SIG-M5 (cell line): ENCODE results near the gene TMEM100.

Experiments used
- DNase-seq: peaks from one replicate; lab custom pipeline; 2025; lab: John Stamatoyannopoulos, UW

TMEM100 gene

GRCh38 chr17:55722742-55723487 is at the start of gene TMEM100:
Gene TMEM100 (minus strand): TSS chr17:55722864. CDS start chr17:55721070, 1,794 bp downstream.
- DNase-seq, result no peak

DNA sequence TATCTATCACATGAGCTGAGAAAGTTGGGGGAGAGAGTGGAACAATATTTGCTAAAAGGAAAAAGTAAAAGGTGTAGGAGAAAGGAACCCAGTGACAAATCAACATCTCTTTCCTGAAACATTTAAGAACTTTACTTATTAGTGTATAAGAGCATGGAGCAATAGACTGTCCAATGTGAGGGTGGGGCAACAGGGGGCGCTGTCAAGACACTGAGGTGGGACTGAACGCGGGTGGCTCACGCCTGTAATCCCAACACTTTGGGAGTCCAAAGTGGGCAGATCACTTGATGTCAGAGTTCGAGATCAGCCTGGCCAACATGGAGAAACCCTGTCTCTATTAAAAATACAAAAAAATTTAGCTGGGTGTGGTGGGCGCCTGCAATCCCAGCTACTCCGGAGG is 49.4 kb upstream of the TMEM100 start:
- no peak for DNase-seq

GRCh38 chr17:55770196-55770870 is 47.7 kb upstream of the TMEM100 start:
- no peak for DNase-seq

DNA sequence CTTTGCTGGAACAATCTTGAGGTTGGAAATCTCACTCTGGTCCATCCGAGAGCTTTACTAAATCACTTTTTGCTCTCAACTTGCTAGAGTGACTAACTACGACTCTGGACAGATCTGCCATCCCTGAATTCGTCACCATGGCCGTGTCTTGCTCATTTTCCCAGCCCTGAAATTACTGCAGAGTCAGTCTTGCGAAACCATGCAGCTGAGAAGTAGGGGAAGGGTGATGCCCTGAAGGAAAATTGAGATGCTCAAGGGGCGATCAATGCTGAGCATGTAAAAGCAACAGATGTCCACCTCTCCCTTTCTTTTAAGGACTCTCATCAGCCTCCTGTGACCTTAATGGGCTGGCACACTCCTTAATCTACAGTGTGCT is 46.9 kb upstream of the TMEM100 start:
- no peak for DNase-seq

GRCh38 chr17:55768936-55769624 is 46.4 kb upstream of the TMEM100 start:
- no peak for DNase-seq

DNA sequence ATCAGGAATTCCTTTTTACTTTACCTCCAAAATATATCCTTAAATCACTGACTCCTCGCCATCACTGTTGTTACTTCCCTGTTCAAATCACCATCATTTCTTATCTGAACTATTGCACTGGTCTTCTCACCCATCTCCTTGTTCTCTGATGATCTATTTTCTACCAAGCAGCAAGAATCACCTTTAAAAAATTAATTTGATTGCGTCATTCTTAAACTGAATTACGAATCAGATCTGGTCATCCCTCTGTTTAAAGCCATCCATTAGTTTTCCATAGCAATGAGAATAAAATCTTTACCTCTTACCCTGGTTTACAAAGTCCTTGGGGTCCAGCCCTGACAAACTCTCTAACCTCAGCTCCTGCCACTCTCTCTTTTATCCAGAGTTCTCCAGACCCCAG is 42.8 kb upstream of the TMEM100 start:
- no peak for DNase-seq

- no peak for DNase-seq
Measured at GRCh38 chr17:55764610-55765009, 41.9 kb upstream of the TMEM100 start.

GRCh38 chr17:55763856-55764255 is 41.2 kb upstream of the TMEM100 start:
- no peak for DNase-seq

GRCh38 chr17:55762086-55762858 is 39.6 kb upstream of the TMEM100 start:
- no peak for DNase-seq

- DNase-seq, result no peak
Measured at GRCh38 chr17:55760643-55761355, 38.1 kb upstream of the TMEM100 start.

- DNase-seq, result no peak
Measured at GRCh38 chr17:55758171-55758570, 35.5 kb upstream of the TMEM100 start.

DNA sequence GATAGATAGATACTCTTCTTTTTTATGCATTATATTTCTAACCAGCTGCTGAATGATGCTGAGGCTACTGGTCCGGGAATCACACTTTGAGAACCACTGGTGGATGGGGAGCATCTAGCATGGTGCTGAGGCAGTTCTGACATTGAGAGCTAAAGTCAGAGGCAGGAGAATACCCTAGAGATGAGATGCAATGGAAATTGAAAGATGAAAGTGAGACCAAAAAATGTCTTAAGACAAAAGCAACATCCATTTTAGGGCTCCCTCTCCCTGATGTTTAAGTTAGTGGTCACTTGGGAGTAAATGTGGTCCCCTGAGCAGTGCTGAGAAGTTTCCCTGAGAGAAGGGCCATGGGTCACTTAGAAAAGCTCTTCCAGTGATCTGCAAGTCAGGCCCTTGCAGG is 35.0 kb upstream of the TMEM100 start:
- DNase-seq, result no peak

GRCh38 chr17:55756689-55757088 is 34.0 kb upstream of the TMEM100 start:
- no peak for DNase-seq

- no peak for DNase-seq
Measured at GRCh38 chr17:55751720-55752250, 29.1 kb upstream of the TMEM100 start.

- no peak for DNase-seq
Measured at GRCh38 chr17:55750750-55751657, 28.3 kb upstream of the TMEM100 start, which contains the start of gene PCTP. Gene PCTP (plus strand): TSS chr17:55751051. CDS start chr17:55751104, 53 bp downstream.

DNA sequence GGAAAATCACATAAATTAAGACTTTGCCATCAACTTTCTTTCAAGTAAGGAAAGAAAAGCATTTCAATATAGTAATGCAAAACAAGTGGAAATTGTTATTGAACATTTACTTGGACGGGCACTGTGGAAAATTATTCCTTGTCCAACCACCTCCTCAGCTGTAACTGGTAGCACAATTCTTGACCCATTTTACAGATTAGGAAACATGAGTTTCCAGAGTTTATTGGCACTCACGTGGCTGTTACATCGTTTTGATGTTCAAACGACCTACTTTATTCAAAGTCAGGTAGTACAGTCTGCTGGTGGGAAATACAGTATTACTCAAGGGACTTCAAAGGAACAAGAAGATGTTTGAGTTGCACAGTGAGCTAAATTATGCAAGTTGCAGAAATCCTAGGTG is 27.3 kb upstream of the TMEM100 start:
- no peak for DNase-seq

GRCh38 chr17:55748841-55749240 is 26.2 kb upstream of the TMEM100 start:
- DNase-seq, result no peak

GRCh38 chr17:55747209-55747608 is 24.5 kb upstream of the TMEM100 start:
- DNase-seq, result no peak

DNA sequence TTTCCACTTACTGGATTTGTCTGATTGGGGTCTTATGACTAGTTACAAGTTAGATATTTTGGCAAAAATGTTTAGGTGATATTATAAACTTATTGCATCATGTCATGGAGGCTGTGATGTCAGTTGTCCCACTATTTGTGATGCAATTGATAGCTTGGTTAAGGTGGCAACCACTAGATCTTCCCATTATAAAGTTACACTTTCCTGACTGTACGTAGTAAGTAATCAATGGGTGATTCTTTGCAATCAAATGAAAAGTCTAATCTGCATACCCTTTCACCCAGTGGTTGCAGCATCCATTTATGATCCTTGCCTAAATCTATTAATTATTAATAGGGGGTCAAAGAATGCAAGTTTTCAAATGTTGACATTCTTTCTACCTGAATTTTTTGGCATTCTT is 23.8 kb upstream of the TMEM100 start:
- DNase-seq, result no peak

GRCh38 chr17:55745258-55745657 is 22.6 kb upstream of the TMEM100 start:
- DNase-seq, result no peak
